Neuronal stem cell (in vitro differentiated cells): Measurements from ENCODE around the gene SCNM1.
A peak's percentile ranks its signal among the peaks of the same experiment; 100 is the strongest.

Experiments used
- DNase-seq: peaks from one replicate; pipeline ENCODE4 v3.0.0-alpha.2; 2013; ENCODE audit warnings: low spot score
- H2AFZ ChIP-seq: one replicate; pipeline ENCODE4 v1.6.1; 2013; ENCODE audit warnings: mild to moderate bottlenecking, low read length, inconsistent platforms
- H2AK5ac ChIP-seq: 2 replicates; pipeline ENCODE4 v1.6.1; 2013; ENCODE audit warnings: low read depth, mild to moderate bottlenecking, inconsistent platforms, low read length, moderate library complexity, mixed read lengths
- H2BK120ac ChIP-seq: 2 replicates; pipeline ENCODE4 v1.6.1; 2013; ENCODE audit warnings: low read depth, mild to moderate bottlenecking, inconsistent platforms, low read length, moderate library complexity, mixed read lengths
- H2BK12ac ChIP-seq: one replicate; pipeline ENCODE4 v1.6.1; 2013; ENCODE audit warnings: low read length, inconsistent platforms
- H2BK15ac ChIP-seq: 2 replicates; pipeline ENCODE4 v1.6.1; 2013; ENCODE audit warnings: mild to moderate bottlenecking, low read length, inconsistent platforms, mixed read lengths
- H2BK5ac ChIP-seq: one replicate; pipeline ENCODE4 v1.6.1; 2013; ENCODE audit warnings: inconsistent platforms, mild to moderate bottlenecking, low read length, moderate library complexity
- H3K14ac ChIP-seq: one replicate; pipeline ENCODE4 v1.6.1; 2013; ENCODE audit warnings: low read length, inconsistent platforms
- H3K18ac ChIP-seq: 2 replicates; pipeline ENCODE4 v1.6.1; 2013; ENCODE audit warnings: low read length, inconsistent platforms
- H3K23ac ChIP-seq: 2 replicates; pipeline ENCODE4 v1.6.1; 2013; ENCODE audit warnings: low read depth, mild to moderate bottlenecking, mixed read lengths, low read length, inconsistent platforms; ENCODE audit not compliant: poor library complexity
- H3K27ac ChIP-seq: replicated peaks from 3 replicates; pipeline ENCODE4 v1.5.1; 2013; ENCODE audit warnings: low read length, inconsistent platforms
- H3K27me3 ChIP-seq, 3 experiments: 2 replicates each; pipeline ENCODE4 v1.6.1; 2013; ENCODE audit warnings: low read length in 3 of 3, mild to moderate bottlenecking in 2 of 3, inconsistent platforms in 1 of 3, low read depth in 1 of 3, mixed read lengths in 1 of 3, moderate library complexity in 1 of 3; ENCODE audit not compliant: control insufficient read depth in 3 of 3, insufficient read depth in 3 of 3
- H3K36me3 ChIP-seq, 2 donors: replicated peaks in 1 of 2; 2 replicates each; pipeline ENCODE4 v1.6.1; 2013; ENCODE audit warnings: low read length in 2 of 2; ENCODE audit not compliant: control insufficient read depth in 2 of 2, insufficient read depth in 2 of 2
- H3K4ac ChIP-seq: 2 replicates; pipeline ENCODE4 v1.6.1; 2013; ENCODE audit warnings: inconsistent platforms, mild to moderate bottlenecking, low read length, moderate library complexity
- H3K4me1 ChIP-seq, 2 donors: 1 replicate in 1 of 2; 2 replicates in 1 of 2; pipeline ENCODE4 v1.6.1; 2013; ENCODE audit warnings: low read length in 2 of 2, low read depth in 1 of 2; ENCODE audit not compliant: control insufficient read depth in 2 of 2, insufficient read depth in 1 of 2
- H3K4me2 ChIP-seq: one replicate; pipeline ENCODE4 v1.6.1; 2013; ENCODE audit warnings: mild to moderate bottlenecking, low read length, inconsistent platforms; ENCODE audit not compliant: insufficient read depth, poor library complexity, severe bottlenecking
- H3K4me3 ChIP-seq, 2 donors: 2 replicates each; pipeline ENCODE4 v1.5.1; 2013; ENCODE audit warnings: low read length in 2 of 2, mild to moderate bottlenecking in 2 of 2, inconsistent platforms in 1 of 2, moderate library complexity in 1 of 2
- H3K79me1 ChIP-seq: one replicate; pipeline ENCODE4 v1.6.1; 2013; ENCODE audit warnings: low read depth, mild to moderate bottlenecking, inconsistent platforms, low read length, moderate library complexity
- H3K9ac ChIP-seq: one replicate; pipeline ENCODE4 v1.6.1; 2013; ENCODE audit warnings: mild to moderate bottlenecking, low read depth, low read length, inconsistent platforms; ENCODE audit not compliant: poor library complexity
- H3K9me3 ChIP-seq, 2 donors: replicated peaks in 1 of 2; 2 replicates each; pipeline versions ENCODE3 to v1.6.1; 2013; ENCODE audit warnings: low read length in 2 of 2, mild to moderate bottlenecking in 2 of 2, inconsistent platforms in 1 of 2, low read depth in 1 of 2, mixed read lengths in 1 of 2, moderate library complexity in 1 of 2; ENCODE audit not compliant: control insufficient read depth in 2 of 2, insufficient read depth in 1 of 2
- H4K8ac ChIP-seq: one replicate; pipeline ENCODE4 v1.6.1; 2013; ENCODE audit warnings: low read depth, mild to moderate bottlenecking, inconsistent platforms, low read length, moderate library complexity
- H4K91ac ChIP-seq: one replicate; pipeline ENCODE4 v1.6.1; 2013; ENCODE audit warnings: low read length, low read depth, mild to moderate bottlenecking, inconsistent platforms; ENCODE audit not compliant: poor library complexity
- WGBS, 2 donors: extraction: QIAGEN DNeasy Blood & Tissue Kit; methylation state at CpG; one replicate each; pipeline ENCODE4 v1.1.7; 2013; ENCODE audit warnings: missing lambda C conversion rate in 2 of 2, mixed read lengths in 1 of 2; ENCODE audit not compliant: insufficient read length in 2 of 2, insufficient replicate concordance in 1 of 2; ENCODE audit errors: extremely low coverage in 2 of 2; 5-methylcytosine and 5-hydroxymethylcytosine counted together

The SCNM1 gene

DNA sequence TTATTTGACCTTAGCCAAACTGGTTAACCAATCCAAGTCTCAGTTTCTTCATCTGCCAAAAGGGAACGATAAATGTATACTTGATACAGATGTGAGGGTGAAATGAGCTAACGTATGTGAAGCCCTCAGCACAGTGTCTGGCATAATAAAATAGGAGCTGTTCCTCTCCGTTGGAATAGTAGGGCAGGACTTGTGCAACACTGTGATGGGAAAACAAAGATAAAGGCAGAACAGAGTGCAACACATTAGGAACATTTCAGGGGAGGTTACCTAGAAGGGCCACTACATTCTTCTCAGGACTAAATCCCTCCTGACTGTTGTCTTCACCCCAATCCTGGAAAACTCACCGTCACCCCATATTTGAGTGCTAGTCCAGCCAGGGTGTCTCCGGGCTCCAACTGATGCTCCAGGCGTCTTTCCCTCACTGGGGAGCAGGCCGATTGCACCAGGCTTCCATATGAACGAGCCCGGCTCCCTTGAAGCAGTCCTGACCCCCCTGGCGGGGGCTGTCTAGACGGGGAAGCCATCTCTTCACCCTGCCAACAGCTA is 1.1 kb upstream of the SCNM1 start:
- DNase-seq: no peak
- peak overlapping the region; percentile 85 to 88 for H3K4me3 ChIP-seq
- peak overlapping the region; percentile 48 for H3K14ac ChIP-seq
- no peaks in the 10 kb centered on the region for H3K9me3 ChIP-seq
- peak overlapping the region; percentile 67 for H3K4me2 ChIP-seq
- no peak overlapping the region for H2BK120ac ChIP-seq
- H3K27me3 ChIP-seq: no peaks in the 10 kb centered on the region
- H3K4me1 ChIP-seq: peaks cover 7 to 9% of the 10 kb centered on the region in 2 donors
- peak overlapping the region; percentile 93 for H2AFZ ChIP-seq
- H2BK12ac ChIP-seq: no peak overlapping the region
- peak overlapping the region; percentile 42 for H3K18ac ChIP-seq
- H4K91ac ChIP-seq: no peak overlapping the region
- WGBS, 2 donors: no CpG with 5 or more reads among the region's 11 CpGs
- no peak overlapping the region for H2BK5ac ChIP-seq
- peak overlapping the region; percentile 4 for H3K27ac ChIP-seq
- H2AK5ac ChIP-seq: no peak overlapping the region
- H3K9ac ChIP-seq: peak overlapping the region; percentile 74
- H3K4ac ChIP-seq: no peak overlapping the region
- H3K79me1 ChIP-seq: peaks cover 4% of the 10 kb centered on the region
- H3K36me3 ChIP-seq: peaks cover 25 to 48% of the 10 kb centered on the region in 2 donors
- H3K23ac ChIP-seq: no peak overlapping the region
- no peak overlapping the region for H2BK15ac ChIP-seq
- no peak overlapping the region for H4K8ac ChIP-seq

DNA sequence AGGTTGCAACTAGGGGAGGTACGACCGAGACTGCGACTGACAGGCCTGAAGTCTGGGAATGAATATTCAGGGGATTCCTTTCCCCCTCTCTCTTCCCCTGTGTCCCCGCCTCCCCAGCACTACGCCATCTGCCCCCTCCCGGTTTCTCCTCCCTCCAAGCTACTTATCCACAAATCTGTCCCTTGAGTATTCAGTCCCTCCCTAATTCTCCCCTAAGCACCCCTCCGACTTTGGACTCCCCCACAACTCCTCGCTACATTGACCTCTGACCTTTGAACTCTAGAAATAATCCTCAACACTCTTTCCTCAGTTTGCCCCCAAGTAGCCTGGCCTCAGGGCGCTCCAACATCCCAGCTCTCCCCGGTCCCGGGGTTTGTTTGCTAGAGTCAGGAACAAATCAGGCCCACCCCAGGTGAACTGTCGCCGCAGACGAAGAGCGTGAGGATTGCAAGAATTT is 635 bp upstream of the SCNM1 start:
- peaks cover 23 to 49% of the 10 kb centered on the region in 2 donors for H3K36me3 ChIP-seq

DNA sequence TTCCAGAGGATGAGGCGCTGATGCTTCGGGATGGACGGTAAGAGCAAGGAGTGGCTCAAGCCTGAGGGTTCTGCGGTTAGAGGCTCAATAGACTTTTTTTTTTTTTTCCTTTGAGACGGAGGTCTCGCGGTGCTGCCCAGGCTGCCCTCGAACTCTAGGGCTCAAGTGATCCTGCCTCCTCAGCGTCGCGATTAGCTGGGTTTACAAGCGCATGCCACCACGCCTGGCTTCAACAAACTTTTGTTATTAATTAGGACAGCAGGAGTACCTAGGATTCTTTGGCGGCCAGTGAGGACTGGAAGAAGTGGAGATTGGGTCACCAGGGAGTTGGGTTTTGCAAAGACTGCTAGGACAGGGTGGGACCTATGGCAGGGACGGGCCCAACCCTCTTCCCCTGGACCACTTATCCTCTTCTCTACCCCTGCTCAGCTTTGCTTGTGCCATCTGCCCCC is 587 bp downstream of the SCNM1 start:
- peaks cover 4% of the 10 kb centered on the region for H3K79me1 ChIP-seq
- no peak overlapping the region for H2BK120ac ChIP-seq
- peak overlapping the region; percentile 62 for H3K23ac ChIP-seq
- peaks cover 23 to 51% of the 10 kb centered on the region in 2 donors for H3K36me3 ChIP-seq
- no peak overlapping the region for H2BK5ac ChIP-seq
- H3K4me2 ChIP-seq: peak overlapping the region; percentile 70
- WGBS, 2 donors: no CpG with 5 or more reads among the region's 15 CpGs
- no peak for DNase-seq
- no peak overlapping the region for H2BK15ac ChIP-seq
- peaks cover 7 to 9% of the 10 kb centered on the region in 2 donors for H3K4me1 ChIP-seq
- H3K4ac ChIP-seq: no peak overlapping the region
- peak overlapping the region; percentile 89 for H2AFZ ChIP-seq
- H4K91ac ChIP-seq: no peak overlapping the region
- H2BK12ac ChIP-seq: no peak overlapping the region
- no peak overlapping the region for H3K27ac ChIP-seq
- no peak overlapping the region for H2AK5ac ChIP-seq
- no peak overlapping the region for H3K14ac ChIP-seq
- H3K18ac ChIP-seq: peak overlapping the region; percentile 27
- no peaks in the 10 kb centered on the region for H3K9me3 ChIP-seq
- no peaks in the 10 kb centered on the region for H3K27me3 ChIP-seq
- H3K4me3 ChIP-seq: peak overlapping the region; percentile 84 to 88
- H4K8ac ChIP-seq: no peak overlapping the region
- H3K9ac ChIP-seq: peak overlapping the region; percentile 31

More for the DNA sequence above, 635 bp upstream of the SCNM1 start:
- peak overlapping the region; percentile 85 to 88 for H3K4me3 ChIP-seq
- H3K4me2 ChIP-seq: peak overlapping the region; percentile 67
- H2AFZ ChIP-seq: peak overlapping the region; percentile 93
- H3K23ac ChIP-seq: no peak overlapping the region
- no peak overlapping the region for H4K8ac ChIP-seq
- peak; percentile 66 for DNase-seq
- no peak overlapping the region for H2BK120ac ChIP-seq
- no peak overlapping the region for H2AK5ac ChIP-seq
- H4K91ac ChIP-seq: no peak overlapping the region
- no peak overlapping the region for H2BK12ac ChIP-seq
- H2BK5ac ChIP-seq: no peak overlapping the region
- H3K79me1 ChIP-seq: peaks cover 4% of the 10 kb centered on the region
- H3K18ac ChIP-seq: peak overlapping the region; percentile 42
- no peaks in the 10 kb centered on the region for H3K27me3 ChIP-seq
- H3K27ac ChIP-seq: peak overlapping the region; percentile 63
- H3K14ac ChIP-seq: no peak overlapping the region
- H2BK15ac ChIP-seq: no peak overlapping the region
- H3K4me1 ChIP-seq: peaks cover 7 to 9% of the 10 kb centered on the region in 2 donors
- no peak overlapping the region for H3K4ac ChIP-seq
- no peaks in the 10 kb centered on the region for H3K9me3 ChIP-seq
- no CpG with 5 or more reads among the region's 15 CpGs for WGBS, 2 donors
- H3K9ac ChIP-seq: no peak overlapping the region

DNA sequence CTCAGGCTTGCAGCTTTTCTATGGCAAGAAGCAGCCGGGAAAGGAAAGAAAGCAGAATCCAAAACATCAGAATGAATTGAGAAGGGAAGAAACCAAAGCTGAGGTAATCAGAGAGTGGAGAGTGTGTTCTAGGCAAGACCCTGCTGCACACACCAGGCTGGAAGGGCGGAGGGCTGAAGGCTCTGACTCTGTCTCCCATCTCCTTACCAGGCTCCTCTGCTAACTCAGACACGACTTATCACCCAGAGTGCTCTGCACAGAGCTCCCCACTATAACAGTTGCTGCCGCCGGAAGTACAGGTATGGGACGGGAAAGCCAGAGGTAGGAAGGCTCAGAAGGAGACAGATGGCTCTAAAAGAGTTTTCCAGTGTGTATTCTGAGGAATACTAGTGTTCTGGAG is 1.2 kb downstream of the SCNM1 start:
- no peak overlapping the region for H3K9ac ChIP-seq
- peak overlapping the region in 1 of 2 donors; percentile 88 for H3K4me3 ChIP-seq
- H3K9me3 ChIP-seq: no peaks in the 10 kb centered on the region
- H2BK120ac ChIP-seq: no peak overlapping the region
- H3K4me2 ChIP-seq: no peak overlapping the region
- no peak overlapping the region for H2BK12ac ChIP-seq
- H2AK5ac ChIP-seq: no peak overlapping the region
- no peak overlapping the region for H2BK15ac ChIP-seq
- peaks cover 4% of the 10 kb centered on the region for H3K79me1 ChIP-seq
- H3K4ac ChIP-seq: no peak overlapping the region
- no peaks in the 10 kb centered on the region for H3K27me3 ChIP-seq
- peak overlapping the region; percentile 6 for H4K8ac ChIP-seq
- peaks cover 7 to 9% of the 10 kb centered on the region in 2 donors for H3K4me1 ChIP-seq
- DNase-seq: no peak
- H3K27ac ChIP-seq: no peak overlapping the region
- peaks cover 22 to 47% of the 10 kb centered on the region in 2 donors for H3K36me3 ChIP-seq
- H3K23ac ChIP-seq: no peak overlapping the region
- H2AFZ ChIP-seq: no peak overlapping the region
- H3K18ac ChIP-seq: no peak overlapping the region
- no CpG with 5 or more reads among the region's 6 CpGs for whole genome bisulfite sequencing, 2 donors
- no peak overlapping the region for H3K14ac ChIP-seq
- H4K91ac ChIP-seq: no peak overlapping the region
- H2BK5ac ChIP-seq: no peak overlapping the region
